IPS-NIHi7 (cell line): Measurements from ENCODE around the gene UMAD1.

ENCODE experiments used
- DNase-seq: peaks from one replicate; pipeline ENCODE4 v3.0.0; 2012; ENCODE audit warnings: mixed read lengths; ENCODE audit errors: extremely low spot score

Gene UMAD1

GRCh38 chr7:7688956-7689355 lies 48.4 kb downstream of the UMAD1 start:
- DNase-seq = no peak

GRCh38 chr7:7693881-7694280 lies 53.3 kb downstream of the UMAD1 start:
- DNase-seq = no peak

- DNase-seq = no peak
Measured at GRCh38 chr7:7694542-7694941, 54.0 kb downstream of the UMAD1 start.

GRCh38 chr7:7695111-7695817 lies 54.7 kb downstream of the UMAD1 start:
- no peak for DNase-seq

GRCh38 chr7:7696458-7697119 lies 56.0 kb downstream of the UMAD1 start:
- DNase-seq = no peak

GRCh38 chr7:7698930-7699329 lies 58.4 kb downstream of the UMAD1 start:
- no peak for DNase-seq

GRCh38 chr7:7699380-7699779 lies 58.8 kb downstream of the UMAD1 start:
- no peak for DNase-seq

GRCh38 chr7:7699970-7700369 lies 59.4 kb downstream of the UMAD1 start:
- DNase-seq = no peak

GRCh38 chr7:7701527-7701926 lies 61.0 kb downstream of the UMAD1 start:
- no peak for DNase-seq

GRCh38 chr7:7702826-7703225 lies 62.3 kb downstream of the UMAD1 start:
- no peak for DNase-seq

- DNase-seq = no peak
Measured at GRCh38 chr7:7703427-7703826, 62.9 kb downstream of the UMAD1 start.

GRCh38 chr7:7704867-7705266 lies 64.3 kb downstream of the UMAD1 start:
- no peak for DNase-seq

- no peak for DNase-seq
Measured at GRCh38 chr7:7705318-7705717, 64.8 kb downstream of the UMAD1 start.

- no peak for DNase-seq
Measured at GRCh38 chr7:7706101-7706511, 65.6 kb downstream of the UMAD1 start.

- no peak for DNase-seq
Measured at GRCh38 chr7:7706556-7707172, 66.1 kb downstream of the UMAD1 start.

- DNase-seq = no peak
Measured at GRCh38 chr7:7707246-7707645, 66.7 kb downstream of the UMAD1 start.

- no peak for DNase-seq
Measured at GRCh38 chr7:7707806-7708205, 67.3 kb downstream of the UMAD1 start.

GRCh38 chr7:7709291-7709690 lies 68.7 kb downstream of the UMAD1 start:
- peak; percentile 38 for DNase-seq

- no peak for DNase-seq
Measured at GRCh38 chr7:7710469-7710868, 69.9 kb downstream of the UMAD1 start.

- DNase-seq = no peak
Measured at GRCh38 chr7:7713730-7714129, 73.2 kb downstream of the UMAD1 start.

GRCh38 chr7:7718492-7718891 lies 77.9 kb downstream of the UMAD1 start, which contains the start of gene RPA3:
Gene RPA3, minus strand, starts transcription at chr7:7718607. Its CDS starts 78,189 bp downstream, at chr7:7640418.
- no peak for DNase-seq

GRCh38 chr7:7719236-7719635 lies 78.7 kb downstream of the UMAD1 start:
- no peak for DNase-seq

GRCh38 chr7:7720193-7720592 lies 79.6 kb downstream of the UMAD1 start:
- DNase-seq = no peak
